Activated CD4-positive, CD25-positive, alpha-beta regulatory T cell treated with anti-CD3 and anti-CD28 coated beads, Interleukin-2, amount 50 U/mL, for 24 hours (primary cell): ENCODE results near the gene MAIP1.

Experiments
- ATAC-seq, 2 donors: fragments of 150-1000 bp; cut with Tn5 transposase; one replicate each; pipeline ENCODE4 v1.10.0; 2021; ENCODE audit warnings: mild to moderate bottlenecking in 1 of 2, moderate library complexity in 1 of 2

Gene MAIP1

DNA sequence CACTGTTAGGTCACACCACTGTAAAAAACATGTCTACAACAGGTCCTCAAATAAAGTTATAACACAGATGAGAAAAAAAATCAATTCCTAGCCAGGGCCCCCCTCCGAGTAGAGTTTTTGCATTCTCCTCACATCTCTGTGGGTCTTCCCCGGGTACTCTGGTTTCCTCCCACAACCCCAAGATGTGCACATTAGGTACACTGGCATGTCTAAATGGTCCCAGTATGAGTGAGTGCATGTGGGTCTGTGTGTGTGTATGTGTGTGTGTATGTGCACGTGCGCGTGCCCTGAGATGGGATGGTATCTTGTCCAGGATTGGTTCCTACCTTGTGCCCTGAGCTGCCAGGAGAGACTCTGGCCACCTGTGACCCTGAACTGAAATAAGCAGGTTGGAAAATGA is 5.0 kb upstream of the MAIP1 start:
- ATAC-seq: no peak

DNA sequence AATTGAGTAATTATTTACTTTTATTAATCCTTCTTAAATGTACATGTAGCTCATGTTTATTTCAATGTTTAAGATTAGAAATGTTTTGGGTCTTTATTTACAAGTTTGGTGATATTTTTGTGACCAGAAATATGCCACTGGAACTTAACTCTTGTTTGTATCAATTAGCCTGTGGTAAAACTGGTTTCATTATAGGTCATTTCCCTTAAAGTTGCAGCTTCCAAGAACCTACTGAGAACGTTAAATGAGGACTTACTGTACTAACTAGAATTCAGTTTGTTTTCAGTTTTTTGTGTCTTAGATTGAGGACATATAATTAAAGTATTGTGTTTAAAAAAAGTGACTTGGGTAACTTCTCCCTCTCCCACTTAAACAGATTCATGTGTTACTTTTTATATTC is 4.4 kb upstream of the MAIP1 start:
- ATAC-seq: no peak

DNA sequence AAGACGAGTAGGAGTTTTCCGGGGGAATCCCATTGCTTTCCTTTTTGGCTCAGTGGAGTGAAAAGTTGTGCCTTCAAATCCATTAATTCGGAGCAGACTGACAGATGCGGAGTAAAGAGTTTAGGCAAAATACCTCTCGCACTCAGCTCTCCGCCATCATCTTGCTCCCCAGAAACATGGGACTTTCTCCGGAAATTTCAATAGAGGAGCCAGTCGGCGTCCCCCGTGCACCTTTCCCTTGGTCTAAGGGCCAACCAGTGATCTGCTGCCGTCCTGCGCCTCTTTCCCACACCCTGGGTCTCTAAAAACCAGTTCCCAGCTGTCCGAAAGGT is 409 bp upstream of the MAIP1 start:
- peak; percentile 44 to 47 for ATAC-seq

DNA sequence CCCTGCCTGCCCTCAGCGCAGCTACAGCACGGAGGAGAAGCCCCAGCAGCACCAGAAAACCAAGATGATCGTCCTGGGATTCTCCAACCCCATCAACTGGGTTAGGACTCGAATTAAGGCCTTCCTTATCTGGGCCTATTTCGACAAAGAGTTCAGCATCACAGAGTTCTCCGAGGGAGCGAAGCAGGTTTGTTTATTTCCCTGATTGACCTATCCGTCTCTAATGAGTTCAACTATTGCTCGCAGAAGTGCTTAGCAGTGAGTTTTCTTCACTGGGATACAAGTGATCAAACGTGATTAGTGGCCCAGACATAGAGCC is 639 bp downstream of the MAIP1 start:
- no peak for ATAC-seq

DNA sequence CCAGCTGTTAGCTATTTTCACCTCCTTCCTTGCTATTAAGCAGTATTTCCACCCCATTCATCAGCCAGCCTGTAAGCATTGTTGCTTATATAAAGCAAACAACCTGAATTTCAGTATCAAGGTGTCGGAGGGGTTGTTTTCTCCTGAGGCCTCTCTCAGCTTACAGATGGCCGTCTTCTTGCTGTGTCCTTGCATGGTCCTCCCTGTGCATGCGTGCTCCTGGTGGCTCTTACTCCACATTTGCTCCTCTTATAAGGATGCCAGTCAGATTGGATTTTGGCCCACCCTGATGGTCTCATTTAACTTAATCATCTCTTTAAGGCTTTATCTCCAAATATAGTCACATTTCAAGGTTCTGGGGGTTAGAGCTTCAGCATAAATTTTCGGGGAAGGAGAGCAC is 2.6 kb downstream of the MAIP1 start:
- no peak for ATAC-seq

DNA sequence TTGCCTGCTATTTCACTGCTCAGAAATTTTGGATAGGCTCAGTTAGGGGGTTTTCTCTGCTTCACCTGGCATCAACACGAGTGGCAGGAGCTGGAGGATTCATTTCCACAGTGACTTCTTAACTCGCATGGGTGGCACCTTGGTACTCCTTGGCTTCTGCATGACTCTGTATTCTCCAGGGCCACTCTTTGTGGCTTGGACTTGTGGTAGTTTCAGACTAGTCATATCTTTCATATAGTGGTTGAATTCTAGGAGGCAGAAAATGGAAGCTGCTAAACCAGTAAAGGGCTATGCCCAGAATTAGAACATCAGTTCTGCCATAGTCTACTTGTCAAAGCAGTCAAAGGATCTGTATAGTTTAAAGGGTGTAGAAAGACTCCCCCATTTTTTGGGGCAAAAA is 6.8 kb downstream of the MAIP1 start:
- peak in 1 of 2 donors; percentile 27 for ATAC-seq

DNA sequence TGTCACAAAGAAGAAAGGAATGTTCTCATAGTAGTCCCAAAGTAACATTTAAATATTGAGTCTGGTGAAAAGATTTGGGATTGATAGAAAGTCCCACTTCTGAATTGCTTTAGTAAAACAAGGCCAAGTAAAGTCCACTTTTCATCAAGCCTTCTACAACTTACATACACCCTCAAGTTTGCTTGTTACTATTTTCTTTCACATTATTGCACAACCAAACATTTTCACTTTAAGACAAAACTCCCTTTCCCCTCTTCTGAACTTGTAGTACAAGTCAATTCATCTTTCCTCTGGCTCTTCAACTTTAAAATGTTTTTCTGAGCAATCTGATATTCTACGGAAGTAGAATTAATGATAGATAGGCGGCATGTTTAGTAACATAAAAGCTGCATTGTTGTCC is 11.0 kb downstream of the MAIP1 start:
- no peak for ATAC-seq

DNA sequence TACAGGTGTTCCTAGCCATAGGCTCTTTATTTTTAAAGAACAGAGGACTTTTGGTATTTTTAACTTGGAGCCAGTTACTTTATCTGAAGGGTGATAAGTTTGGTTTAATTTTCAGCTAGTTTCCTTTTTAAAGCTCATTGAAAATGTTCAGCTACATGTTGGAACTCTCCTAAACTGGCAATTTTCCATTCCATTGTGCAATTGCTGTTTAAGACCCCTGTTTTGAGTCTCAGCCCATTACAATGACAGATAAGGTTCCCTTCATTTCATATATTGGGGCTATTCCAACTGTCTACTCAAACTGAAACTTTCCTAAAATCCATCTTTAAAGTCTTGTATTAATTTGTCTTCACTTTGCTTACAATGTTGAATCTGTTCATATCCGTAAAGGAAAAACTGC is 11.6 kb downstream of the MAIP1 start:
- no peak for ATAC-seq

DNA sequence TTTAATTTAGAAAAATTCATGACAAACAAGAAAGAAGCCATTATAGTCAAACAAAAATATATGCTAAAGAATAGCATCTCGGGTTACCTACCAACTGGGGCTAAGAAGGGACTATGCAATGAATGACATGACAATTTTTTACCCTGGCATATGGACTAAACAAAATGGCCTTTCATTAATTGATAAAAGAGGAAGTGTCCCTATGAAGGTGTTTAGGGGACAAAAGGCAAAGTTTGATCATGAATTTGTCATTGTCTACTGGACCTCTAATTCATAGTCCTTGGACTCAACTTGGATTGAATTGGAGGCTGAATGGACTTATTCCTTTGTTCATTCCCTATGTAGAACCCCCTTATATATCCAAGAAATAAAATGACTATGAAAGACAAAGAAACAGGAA is 12.7 kb downstream of the MAIP1 start:
- ATAC-seq: no peak

DNA sequence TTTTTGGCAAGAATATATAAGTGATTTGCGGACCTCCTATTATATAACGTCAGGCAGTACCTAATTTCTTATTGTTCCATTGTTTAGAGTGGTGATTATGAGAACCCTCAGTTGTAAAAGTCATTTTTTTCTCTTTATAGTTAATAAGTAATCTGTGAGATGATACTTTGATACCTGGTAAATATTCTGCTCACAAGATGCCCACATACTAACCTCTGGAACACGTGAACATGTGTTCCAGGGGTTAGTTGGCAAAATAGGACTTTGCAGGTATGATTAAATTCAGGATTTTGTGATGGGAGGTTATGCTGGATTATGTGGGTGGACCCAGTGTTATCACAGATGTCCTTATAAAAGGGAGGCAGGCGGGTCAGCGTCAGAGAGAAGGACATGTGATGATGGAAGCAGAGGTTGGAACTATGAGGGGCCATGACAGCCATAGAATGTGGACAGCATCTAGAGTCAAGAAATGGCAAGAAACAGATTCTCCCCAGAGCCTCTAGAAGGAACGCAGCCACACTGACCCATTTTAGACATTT is 16.8 kb downstream of the MAIP1 start:
- no peak for ATAC-seq

DNA sequence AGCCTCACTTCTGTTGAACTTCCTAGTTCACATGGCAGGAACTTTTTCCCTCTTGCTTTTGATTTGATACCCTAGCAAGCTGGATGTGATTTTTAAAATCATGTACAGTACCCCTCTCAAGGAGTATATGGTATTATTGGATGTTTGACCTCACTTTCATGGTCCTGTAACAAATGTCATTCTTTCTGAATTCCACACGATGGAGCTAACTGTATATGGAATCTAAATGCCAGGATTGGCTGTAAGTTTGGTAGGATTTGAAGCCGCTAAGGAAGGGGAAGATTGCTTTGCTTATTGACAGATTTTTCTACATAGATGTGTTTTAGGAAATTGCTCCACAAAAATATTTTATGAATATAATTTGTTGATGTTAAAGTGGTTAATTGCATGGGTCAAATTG is 18.3 kb downstream of the MAIP1 start:
- ATAC-seq: no peak

DNA sequence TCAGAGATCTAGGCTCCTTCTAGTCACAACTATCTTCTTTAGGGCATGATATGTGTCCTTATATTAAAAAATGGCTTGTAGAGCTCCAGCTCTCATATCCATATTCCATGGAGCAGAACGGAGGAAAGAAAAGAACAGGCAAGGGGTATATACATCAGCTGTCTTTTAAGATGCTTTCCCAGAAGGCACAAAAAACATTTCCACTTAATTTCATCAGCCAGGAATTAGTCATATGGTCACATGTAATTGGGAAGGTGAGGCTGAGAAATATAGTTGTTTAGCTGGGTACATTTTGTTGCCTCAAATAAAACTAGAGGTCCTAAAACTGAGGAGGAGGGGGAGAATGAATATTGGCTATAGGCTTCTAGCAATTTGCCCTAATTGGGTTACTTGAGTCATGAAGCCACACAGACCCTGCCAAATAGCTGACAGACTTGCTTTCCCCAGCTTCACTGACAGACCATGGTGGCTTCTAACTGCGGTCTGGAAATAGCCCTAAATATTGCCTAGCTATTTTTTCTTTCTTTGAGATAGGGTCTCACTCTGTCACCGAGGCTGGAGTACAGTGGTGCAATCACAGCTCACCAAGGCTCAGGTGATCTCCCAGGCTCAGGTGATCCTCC is 20.0 kb downstream of the MAIP1 start:
- ATAC-seq: no peak

DNA sequence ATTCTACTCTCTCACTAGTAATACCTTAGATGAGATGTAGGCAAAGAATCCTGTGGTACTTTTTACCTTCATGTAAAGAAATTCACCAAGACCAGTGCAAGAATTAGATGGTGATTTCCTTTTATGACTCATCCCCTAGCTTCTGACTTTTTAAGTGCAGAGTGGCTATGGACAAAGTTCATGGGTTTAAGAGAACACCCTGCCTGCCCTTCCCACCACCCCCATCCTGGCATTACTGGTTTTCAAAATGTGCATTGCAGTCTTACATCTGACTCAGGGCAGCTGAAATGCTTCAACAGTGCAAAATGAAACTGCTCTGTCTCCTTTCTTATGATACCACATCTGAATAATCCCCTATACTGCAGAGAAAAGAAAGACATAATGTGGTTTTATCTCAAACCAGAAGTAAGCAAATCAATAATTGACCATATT is 22.6 kb downstream of the MAIP1 start:
- peak; percentile 85 for ATAC-seq

DNA sequence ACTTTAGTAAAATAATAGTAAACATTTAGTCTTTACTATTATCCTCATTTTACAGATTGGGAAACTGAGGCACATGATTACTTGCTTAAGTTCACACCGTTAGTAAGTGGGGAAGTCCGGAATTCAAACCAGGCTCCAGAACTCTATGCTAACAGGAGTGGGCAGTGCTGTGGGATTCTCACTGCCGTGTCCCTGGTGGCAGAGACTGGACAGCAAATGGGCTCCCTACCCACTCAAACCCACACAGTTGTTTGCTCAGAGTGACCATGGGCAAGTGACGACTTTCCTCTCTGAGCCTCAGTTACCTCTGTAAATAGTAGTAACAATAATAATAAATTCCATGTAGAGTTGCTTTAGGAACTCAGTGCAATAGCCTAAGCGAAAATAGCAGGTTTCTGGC is 24.0 kb downstream of the MAIP1 start:
- no peak for ATAC-seq

DNA sequence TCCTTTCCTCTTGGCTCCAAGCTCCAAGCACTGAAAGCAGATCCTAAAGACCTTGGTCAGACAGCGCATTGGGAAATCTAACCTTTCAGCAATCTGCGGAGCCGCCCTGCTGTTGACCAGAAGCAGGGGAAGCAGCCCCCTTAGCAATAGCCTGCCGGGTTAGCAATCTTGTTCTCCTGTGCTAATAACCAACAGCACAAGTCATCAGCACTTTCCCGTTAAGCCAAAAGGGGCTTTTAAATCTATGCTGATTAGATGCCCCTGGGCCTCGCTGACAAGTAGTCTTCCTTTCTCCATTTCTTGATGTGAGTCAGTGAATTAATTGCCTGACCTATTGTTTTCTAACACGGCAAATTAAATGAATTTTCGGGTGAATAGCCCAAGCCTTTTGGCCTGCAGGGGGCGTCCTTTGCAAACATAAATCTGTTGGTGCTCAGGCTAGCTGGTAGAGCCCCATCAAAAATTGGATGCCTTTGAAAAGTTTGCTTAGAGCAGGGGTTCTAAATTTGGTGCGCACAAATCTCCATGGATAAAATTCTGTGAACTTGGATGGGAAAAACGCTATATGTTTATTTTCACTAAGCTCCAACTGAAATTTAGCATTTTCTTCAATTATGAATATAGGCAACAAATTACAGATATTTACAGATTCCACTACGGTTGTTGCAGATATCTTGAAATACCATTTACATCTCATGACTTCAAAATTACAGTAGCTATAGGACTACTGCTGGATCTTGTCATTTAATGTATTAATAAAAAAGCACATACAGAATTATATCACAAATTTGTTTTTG is 24.6 kb downstream of the MAIP1 start:
- peak; percentile 36 to 44 for ATAC-seq

DNA sequence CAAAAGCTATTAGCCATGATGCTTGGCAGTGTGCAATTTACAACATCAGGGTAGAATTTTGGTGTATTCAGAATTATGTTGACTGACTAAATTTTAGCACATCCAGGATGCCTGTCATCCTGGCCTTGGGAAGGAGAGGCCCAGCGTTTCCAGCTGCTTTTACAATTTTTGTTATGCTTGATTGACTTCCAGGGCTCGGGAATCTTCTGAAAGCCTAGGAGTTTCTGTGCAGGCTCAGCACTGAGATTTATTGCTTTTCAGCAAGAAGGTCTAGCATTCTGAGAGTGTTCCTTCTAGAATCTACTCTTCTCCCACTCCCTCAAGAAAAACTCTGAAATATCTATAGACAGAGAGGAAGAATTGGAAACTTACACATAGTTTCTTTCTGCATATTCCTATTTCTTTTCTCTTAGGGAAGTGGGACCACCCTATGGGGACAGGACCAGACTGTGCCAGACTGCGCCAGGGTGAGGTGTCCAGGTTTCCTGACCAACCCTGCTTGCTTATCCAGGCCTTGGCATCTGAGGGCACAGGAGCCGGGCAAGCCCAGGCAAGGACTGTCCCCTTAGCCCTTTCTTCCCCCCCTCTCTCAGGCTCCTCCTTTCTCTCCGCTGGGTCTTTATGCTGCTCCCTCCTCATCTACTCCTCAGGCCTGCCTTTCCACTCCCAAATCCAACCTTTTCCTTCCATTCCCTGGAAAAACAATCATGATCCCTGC is 26.9 kb downstream of the MAIP1 start:
- no peak for ATAC-seq

DNA sequence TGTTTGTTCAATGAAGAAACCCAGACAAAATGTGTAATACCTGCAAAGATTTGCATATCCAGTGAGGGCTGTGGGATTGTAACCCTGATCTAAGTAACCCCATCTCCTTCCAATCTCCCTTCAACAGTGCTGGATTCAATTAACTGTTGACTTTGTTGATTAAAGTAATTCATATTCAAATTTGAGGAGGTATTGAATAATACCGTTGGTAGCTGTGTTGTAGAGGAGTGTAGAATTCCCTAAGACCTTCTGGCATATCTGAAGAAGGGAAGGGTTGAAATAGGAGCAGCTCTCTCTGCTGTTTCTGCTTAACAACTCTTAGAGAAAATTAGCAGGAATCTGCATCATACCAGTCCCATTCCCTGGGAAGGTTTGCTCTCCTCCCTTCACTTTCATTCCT is 28.2 kb downstream of the MAIP1 start:
- ATAC-seq: no peak

DNA sequence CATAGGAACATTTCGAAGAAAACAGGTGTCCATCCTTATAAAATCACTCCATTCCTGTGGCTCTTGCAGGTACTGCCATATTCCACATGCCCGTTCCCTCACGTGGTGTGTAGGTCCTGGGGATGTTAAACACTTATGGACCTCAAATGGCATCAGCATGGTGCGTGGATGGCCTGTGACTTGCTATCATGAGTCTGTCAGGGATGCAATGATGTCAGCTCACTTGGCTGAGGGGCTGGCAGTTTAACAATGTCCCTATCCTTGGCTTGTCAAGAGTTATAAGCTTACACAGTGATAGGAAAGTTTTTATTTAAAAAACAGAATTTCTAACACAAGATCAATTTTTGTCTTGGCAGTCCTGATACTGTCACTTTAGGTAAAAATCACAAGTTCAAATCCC is 28.8 kb downstream of the MAIP1 start:
- ATAC-seq: no peak

DNA sequence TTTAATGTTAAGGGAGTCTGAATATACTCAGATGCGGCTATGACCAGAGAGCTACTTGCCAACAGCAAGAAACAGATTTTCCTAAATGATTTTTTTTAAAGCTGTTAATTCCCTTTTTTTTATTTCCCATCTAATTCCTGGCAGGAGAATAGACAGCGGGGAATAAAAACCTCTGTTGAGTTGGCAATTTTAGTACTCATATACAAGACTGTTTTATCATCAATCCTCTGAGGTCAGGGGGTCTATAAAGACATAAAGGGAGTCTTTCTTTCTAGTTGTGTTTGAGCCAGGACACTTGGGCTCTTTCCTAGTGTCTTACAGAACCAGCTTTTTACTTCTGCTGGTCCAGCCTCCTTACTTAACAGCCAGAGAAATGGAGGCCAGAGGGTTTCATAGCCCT is 29.4 kb downstream of the MAIP1 start:
- no peak for ATAC-seq

DNA sequence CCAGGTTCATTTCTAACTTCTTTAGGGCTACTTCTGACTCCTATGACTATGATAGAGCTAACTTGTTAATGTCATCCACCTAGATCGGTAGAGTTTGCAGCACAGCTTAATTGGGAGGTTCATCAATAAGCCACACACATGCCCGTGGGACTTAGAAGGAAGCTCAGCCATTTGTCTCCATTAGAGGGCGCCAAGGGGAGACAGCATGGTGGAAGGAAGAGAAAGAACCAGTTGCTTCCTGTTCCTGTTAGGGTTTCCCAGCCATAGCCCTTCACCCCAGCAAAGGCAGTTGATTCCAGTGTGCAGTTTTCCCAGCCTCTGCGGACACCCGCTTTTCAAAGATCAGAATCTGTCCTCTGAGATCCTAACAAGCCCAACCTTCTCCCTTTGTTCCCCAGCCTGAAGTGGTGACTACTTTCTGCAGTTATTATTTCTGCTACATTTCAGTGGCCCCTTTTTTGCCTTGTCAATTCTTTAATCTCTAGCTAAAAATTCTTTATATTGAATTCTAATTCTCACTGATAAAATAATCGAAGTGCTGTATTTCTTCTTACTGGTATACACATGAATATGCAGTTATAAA is 30.3 kb downstream of the MAIP1 start:
- peak; percentile 67 to 68 for ATAC-seq

DNA sequence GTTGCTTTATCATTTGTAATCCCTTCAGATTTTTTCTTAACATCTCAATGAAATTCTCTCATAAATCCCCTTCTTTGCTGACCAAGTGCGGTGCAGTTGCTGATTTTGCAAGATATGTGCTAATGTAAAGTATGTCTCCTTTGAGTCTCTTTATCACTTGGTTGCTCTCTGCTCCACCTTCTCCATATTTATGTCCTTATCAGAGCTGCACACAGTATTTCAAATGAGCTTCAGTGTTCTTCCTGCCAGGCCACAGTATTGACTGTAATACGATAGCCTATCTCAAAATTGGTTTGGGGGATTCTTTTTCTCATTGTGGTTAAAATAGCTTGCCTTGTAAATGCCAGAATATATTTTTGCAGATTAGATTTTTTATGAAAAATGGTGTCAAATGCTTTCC is 32.2 kb downstream of the MAIP1 start:
- ATAC-seq: no peak

DNA sequence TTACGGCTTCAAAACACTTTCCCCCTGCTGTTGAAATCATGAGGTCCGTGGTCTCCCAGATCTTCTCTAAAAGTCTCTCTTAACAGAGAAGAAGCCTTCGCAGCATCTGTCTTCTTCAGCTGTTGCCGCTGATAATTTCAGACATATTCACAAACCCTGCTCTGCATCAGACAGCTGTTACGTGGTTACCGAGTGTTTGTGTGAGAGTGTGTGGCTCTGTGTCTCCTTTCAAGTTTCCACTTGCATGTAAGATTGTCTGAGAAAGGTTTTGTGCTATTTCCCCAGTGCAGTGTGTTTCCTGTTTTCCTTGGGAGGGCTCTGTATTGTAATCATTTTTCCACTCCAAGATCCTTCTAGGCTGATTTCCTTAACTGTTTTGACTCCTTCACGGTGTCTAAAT is 32.8 kb downstream of the MAIP1 start:
- no peak for ATAC-seq

DNA sequence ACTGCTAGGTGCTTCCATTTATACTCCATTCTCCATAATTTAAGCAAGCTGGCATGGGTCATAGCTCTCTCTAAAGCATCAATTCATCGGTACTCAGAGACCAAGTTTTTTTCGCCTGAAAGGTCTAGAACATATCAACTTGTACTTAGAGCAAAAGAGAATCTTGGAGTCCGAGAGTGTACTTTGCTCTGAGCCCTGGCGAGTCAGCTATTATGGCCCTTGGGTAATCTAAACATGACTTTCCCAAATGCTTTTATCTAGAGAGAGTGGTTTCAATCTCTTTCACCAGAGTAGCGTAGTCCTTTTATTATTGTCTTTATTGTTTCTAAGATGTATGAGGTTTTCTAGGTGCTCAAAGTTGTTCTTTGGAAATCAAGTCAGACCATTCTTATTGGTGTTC is 34.4 kb downstream of the MAIP1 start:
- no peak for ATAC-seq

DNA sequence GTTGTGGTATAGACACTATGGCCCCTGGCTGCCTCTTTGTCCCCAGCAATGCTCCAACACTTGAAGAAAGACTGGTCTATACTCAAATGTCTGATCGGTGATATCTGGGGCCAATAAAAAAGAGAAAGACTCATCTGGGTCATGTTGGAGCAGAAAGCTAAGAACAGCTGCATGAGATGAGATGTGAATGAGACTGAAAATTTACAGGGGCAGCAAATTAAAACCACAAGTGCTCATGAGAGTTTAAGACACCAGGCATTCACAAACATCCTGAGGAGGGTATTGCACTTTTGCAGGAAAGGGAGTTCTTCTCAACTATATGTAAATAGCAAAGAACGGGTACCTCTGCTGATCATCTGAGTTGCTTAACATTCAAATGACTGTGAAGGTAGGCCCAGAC is 36.3 kb downstream of the MAIP1 start:
- ATAC-seq: no peak
